ENCODE measurements around the gene MELK.

GRCh38 chr9:36718612-36719011 is 145.9 kb downstream of the MELK start:
- TF ChIP-seq POLR2A (IDR thresholded peaks at IDR 0.05) (no peak), POLR2AphosphoS5 (IDR thresholded peaks at IDR 0.05) (no peak)
- TF ChIP-seq, protein P1, sequence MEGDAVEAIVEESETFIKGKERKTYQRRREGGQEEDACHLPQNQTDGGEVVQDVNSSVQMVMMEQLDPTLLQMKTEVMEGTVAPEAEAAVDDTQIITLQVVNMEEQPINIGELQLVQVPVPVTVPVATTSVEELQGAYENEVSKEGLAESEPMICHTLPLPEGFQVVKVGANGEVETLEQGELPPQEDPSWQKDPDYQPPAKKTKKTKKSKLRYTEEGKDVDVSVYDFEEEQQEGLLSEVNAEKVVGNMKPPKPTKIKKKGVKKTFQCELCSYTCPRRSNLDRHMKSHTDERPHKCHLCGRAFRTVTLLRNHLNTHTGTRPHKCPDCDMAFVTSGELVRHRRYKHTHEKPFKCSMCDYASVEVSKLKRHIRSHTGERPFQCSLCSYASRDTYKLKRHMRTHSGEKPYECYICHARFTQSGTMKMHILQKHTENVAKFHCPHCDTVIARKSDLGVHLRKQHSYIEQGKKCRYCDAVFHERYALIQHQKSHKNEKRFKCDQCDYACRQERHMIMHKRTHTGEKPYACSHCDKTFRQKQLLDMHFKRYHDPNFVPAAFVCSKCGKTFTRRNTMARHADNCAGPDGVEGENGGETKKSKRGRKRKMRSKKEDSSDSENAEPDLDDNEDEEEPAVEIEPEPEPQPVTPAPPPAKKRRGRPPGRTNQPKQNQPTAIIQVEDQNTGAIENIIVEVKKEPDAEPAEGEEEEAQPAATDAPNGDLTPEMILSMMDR (IDR thresholded peaks at IDR 0.05): no peak
